HG03575 (cell line): ENCODE measurements around the gene STIM1.
"Not testable (repeated sequence)": the region's sequence is repeated elsewhere in the genome, so short reads cannot be mapped to it uniquely, and the experiment has no call there.

Experiments
- ATAC-seq: cut with Tn5 transposase; IDR thresholded peaks from one replicate; pipeline ENCODE4 v1.9.1; 2021; ENCODE audit not compliant: unreplicated experiment, insufficient number of reproducible peaks, low FRiP score; ENCODE audit errors: extremely low read depth

Gene STIM1

DNA sequence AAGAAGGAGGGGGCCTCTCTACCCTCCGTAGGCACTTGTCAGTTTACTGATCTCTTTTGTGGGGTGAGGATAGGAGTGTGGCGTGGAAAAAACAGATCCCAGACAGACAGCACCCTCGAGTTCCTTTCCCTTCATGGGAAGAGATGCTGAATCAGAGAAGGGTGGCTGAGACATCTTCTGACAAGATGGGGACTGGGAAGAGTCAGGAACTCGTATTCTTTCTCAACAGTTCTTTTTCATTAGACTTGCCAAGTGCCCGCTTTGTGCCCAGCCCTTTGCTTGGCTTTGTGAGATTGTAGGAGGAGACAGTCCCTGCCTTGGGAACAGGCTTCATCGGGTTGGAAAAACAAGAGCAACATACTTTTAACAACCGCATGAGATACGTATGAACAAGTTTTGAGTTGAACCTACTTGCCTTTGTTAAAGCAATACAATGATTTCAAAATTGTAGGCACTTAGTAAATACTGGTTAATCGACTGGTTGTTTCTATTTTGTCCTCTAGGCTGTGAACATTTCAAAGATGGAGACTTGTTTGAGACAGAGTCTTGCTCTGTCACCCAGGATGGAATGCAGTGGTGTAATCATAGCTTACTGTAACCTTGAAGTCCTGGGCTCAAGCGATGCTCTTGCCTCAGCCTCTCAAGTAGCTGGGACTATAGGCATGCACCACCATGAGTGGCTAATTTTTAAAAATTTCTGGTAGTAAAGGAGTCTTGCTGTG is 240.2 kb downstream of the STIM1 start:
- no peak for ATAC-seq

DNA sequence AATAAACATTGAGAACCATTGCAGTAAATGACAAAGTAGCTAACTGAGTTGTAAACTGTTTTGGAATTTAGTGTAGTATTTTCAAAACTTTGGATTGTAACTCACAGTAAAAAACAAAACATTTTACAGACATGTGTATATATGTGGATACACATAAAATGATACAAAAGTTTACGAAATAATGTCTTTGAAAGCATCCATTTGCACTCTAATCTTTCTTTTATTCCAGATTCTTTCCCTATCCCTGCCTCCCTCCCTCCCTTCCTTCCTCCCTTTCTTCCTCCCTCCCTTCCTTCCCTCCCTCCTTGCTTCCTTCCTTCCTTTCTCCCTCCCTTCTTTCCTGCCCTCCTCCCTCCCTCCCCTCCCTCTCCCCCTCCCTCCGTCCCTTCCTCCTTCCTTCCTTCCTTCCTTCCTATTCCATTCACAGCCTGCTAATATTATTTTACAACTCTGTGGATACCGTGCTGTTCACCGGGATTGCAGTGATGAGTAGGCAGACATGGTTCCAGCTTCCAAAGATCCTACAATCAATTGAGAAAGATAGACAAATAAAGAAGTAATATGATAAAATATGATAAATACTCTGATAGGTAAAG is 242.7 kb downstream of the STIM1 start:
- no peak for ATAC-seq

DNA sequence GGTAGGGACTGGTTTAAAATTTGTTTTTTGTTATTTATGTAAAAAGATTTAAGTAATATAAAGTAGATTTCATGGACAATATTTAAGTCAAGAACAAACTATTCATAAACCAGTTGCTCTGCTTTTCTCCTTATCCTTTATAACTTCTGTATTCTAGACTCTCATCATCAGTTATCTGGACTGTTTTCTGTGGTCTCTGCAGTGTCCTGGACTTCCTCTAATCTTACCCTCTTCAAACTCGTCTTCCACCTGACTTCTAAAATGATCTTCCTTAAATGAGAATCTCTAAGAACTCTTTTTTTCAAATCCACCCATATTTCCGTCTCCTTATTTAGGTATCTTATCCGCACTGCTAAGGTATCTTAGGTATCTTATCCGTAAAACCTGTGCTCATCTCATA is 247.2 kb downstream of the STIM1 start:
- ATAC-seq = no peak

DNA sequence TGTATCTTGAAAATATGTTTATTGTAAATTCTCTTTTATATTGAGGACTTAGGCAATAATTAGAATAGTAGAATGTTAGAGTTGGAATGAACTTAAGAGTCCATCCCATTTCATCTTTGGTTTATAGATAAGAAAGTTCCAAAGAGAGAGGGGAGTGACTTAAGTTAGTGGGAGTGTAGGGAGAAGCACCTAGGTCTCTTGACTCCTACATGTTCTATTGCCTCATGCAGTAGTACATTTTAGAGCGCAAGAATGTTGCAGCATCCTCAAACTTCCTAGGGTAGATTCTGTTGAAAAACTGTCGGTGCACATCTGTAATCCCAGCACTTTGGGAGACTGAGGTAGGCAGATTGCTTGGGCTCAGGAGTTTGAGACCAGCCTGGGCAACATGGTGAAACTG is 247.8 kb downstream of the STIM1 start:
- no peak for ATAC-seq

DNA sequence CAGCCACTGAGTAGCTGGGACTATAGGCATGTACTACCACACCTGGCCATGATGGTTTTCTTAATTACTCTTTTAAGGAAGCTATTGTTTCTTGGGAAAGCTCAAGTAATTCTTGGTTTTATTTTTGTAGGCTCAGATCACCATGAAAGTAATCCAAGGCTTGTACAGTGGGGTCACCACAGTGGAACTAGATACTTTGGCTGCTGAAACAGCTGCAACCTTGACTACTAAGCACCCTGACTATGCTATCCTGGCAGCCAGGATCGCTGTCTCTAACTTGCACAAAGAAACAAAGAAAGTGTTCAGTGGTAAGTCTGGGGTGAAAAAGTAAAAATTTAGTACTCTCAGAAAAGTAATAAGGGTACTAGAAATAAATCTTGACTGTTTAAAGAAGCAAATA is 250.5 kb downstream of the STIM1 start:
- no peak for ATAC-seq

DNA sequence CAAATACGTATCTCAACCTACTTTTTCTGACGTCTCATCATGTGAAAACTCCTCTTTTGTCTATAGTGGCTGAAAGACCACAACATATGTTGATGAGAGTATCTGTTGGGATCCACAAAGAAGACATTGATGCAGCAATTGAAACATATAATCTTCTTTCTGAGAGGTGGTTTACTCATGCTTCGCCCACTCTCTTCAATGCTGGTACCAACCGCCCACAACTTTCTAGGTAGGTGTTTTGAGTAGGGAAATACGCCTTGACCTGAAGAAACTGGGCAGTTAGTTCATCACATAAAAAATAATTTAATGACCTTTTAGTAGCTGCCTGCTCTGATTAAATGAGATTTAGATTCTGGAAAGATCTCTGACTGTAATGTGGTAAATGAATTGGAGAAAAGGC is 256.4 kb downstream of the STIM1 start:
- ATAC-seq = no peak

DNA sequence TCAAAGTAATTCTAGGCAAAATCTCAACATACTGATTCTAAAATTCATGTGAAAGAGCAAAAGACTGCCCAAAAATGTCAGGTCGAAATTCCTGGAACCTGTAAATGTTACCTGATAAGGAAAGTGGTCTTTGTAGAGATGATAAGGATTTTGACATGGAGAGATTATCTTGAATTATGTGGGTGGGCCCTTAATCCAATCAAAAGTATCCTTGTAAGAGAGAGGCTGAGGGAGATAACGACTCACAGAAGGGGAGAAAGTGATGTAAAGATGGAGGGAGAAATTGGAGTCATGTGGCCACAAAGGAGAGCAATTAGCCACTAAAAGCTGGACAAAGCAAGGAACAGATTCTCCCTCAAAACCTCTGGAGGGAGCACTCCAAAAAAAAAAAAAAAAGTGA is 259.7 kb downstream of the STIM1 start:
- ATAC-seq = no peak

DNA sequence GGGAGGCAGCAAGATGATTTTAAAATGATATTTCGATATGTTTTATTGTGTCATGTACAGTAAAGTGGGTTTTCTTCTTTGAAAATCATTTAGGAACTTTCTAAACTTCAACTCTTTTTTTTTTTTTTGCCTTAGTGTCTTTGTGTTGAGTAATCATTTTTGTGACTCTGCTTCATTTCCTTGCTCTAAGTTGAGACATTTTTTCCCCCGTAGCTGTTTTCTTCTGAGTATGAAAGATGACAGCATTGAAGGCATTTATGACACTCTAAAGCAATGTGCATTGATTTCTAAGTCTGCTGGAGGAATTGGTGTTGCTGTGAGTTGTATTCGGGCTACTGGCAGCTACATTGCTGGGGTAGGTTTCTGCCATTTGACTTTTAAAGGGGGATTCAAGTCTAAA is 262.6 kb downstream of the STIM1 start:
- ATAC-seq = no peak

DNA sequence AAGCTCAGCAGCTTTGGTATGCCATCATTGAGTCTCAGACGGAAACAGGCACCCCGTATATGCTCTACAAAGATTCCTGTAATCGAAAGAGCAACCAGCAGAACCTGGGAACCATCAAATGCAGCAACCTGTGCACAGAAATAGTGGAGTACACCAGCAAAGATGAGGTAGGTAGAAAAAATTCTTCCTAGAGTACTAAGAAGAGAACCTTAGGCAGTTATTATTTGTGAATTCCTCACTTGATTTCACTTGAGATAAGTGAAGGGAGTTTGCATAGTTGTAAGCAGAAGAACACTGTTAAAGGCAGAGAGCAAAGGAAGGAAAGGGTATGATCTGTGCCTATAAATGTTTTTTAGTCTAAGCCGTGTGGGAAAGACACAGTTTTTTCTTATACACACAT is 267.8 kb downstream of the STIM1 start:
- no peak for ATAC-seq

DNA sequence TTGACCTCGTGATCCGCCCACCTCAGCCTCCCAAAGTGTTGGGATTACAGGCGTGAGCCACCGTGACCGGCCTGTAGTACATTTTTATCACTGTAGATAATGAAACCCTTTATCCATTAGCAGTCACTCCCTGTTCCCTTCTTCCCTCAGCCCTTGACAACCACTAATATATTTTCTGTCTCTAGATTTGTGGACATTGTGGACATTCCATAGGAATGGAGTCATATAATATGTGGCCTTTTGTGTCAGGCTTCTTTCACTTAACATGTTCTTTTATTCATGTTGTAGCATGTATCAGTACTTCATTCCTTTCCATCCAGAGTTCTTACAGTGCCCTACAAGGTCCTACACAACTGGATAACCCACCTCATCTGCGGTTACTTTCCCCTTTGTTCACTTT is 269.7 kb downstream of the STIM1 start:
- no peak for ATAC-seq

DNA sequence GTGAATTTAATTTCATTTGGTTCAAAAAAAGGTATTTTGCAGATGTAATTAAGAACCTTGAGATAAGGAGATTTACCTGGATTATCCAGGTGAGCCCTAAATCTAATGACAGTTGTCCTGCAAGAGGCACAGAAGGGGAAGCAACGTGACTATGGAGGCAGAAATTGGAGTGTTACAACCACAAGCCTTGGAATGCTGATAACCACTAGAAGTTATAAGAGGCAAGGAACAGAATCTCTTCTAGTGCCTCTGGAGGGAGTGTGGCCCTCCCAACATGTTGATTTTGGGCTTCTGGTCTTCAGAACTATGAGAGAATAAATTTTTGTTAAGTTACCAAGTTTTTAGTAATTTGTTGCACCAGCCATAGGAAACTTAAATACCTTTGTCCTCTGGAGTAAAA is 271.9 kb downstream of the STIM1 start:
- no peak for ATAC-seq

DNA sequence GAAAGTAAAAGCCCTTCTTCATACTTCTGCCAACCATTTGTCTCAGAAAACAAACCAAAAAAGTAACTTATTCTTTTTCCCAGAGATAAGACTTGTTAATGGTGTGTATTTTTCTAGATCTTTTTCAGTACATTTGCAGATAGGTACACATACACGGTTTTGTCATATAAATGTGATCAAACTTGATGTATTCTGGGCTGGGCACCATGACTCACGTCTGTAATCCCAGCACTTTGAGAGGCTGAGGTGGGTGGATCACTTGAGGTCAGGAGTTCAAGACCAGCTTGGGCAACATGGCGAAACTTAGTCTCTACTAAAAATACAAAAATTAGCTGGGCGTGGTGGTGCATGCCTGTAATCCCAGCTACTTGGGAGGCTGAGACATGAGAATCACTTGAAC is 274.8 kb downstream of the STIM1 start:
- not testable (repeated sequence) for ATAC-seq

DNA sequence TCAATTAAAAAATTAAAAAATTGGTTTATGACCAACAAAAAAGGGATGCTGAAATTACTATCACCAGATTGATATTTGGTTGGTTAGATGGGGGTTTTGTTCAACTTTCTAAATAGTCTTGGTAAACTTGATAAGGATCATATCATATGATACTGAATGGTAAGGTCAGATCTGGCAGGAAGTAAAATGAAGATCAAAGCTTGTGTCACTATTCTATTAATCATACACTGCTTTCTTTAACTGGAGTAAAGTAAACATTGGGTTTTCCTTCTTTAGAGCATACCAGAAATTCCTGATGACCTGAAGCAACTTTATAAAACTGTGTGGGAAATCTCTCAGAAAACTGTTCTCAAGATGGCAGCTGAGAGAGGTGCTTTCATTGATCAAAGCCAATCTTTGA is 279.3 kb downstream of the STIM1 start:
- no peak for ATAC-seq

DNA sequence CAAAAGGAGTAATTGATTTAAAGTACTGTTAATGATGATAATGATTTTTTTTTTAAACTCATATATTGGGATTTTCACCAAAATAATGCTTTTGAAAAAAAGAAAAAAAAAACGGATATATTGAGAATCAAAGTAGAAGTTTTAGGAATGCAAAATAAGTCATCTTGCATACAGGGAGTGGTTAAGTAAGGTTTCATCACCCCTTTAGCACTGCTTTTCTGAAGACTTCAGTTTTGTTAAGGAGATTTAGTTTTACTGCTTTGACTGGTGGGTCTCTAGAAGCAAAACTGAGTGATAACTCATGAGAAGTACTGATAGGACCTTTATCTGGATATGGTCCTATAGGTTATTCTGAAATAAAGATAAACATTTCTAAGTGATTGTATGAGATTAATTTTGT is 283.0 kb downstream of the STIM1 start:
- ATAC-seq = no peak

DNA sequence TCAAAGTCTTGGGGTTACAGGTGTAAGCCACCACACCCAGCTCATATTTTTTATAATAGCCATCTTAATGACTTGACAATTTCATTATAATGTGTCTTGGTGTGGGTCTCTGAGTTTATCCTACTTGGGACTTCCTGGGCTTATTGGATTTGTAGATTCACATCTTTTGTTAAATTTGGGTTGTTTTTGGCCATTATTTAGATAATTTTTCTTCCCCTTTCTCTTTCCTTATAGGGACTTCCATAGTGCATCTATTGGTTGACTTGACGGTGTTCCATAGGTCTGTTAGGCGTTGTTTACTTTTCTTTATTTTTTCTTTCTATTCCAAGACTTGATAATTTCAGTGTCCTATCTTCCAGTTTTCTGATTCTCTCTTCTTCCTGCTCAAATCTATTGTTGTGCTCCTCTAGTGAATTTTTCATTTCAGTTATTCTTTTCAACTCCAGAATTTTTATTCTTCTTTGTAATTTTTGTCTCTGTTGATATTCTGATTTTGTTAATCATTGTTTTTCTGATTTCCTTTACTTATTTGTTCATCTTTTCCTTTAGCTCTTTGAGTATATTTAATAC is 284.7 kb downstream of the STIM1 start:
- ATAC-seq = no peak
